T-cell (primary cell): ENCODE data around the gene IGDCC3. TPM values are rescaled to one million over a fixed set of nuclear protein-coding genes. Genes with fewer than 3 reads are reported as not detected.

Source experiments
- ATAC-seq, 4 experiments: fragments of 200-7000 bp in 3 of 4; fragments of 150-1000 bp in 1 of 4; cut with Tn5 transposase; replicated peaks in 1 of 4; 1 replicate in 3 of 4; 2 replicates in 1 of 4; pipeline ENCODE4 v1.10.0; 2021; ENCODE audit warnings: moderate library complexity in 3 of 4, mild to moderate bottlenecking in 2 of 4, moderate number of reproducible peaks in 1 of 4
- CTCF ChIA-PET, 2 donors: fragments of 300-600 bp; sonication (Branson Sonifier 250); formaldehyde crosslinking; loops; one replicate each; lab custom pipeline; 2022; ENCODE audit warnings: antibody characterized with exemption in 2 of 2; lab: Charles Lee
- POLR2A ChIA-PET, 2 donors: fragments of 300-600 bp; sonication (Branson Sonifier 250); formaldehyde crosslinking; loops; one replicate each; lab custom pipeline; 2022; ENCODE audit warnings: antibody characterized with exemption in 2 of 2; lab: Charles Lee
- DNase-seq, 35 experiments: peaks; one replicate each; pipeline versions ENCODE4 v3.0.0 to v3.0.0-alpha.2; 2013 to 2023
- H3K27ac ChIP-seq: one replicate; pipeline ENCODE4 v1.5.1; 2013; ENCODE audit warnings: low read length
- H3K27me3 ChIP-seq, 2 experiments: replicated peaks in 1 of 2; 1 replicate in 1 of 2; 2 replicates in 1 of 2; pipeline versions ENCODE4 v1.6.1 to v1.7.0; 2013; ENCODE audit warnings: low read length in 1 of 2, mixed read lengths in 1 of 2; ENCODE audit not compliant: control insufficient read depth in 2 of 2, insufficient read depth in 2 of 2; ENCODE audit errors: extremely low read depth in 1 of 2
- H3K36me3 ChIP-seq, 2 donors: 1 replicate in 1 of 2; 2 replicates in 1 of 2; pipeline versions ENCODE4 v1.6.1 to v1.7.0; 2013; ENCODE audit warnings: low read length in 1 of 2; ENCODE audit not compliant: control insufficient read depth in 2 of 2, insufficient read depth in 1 of 2; ENCODE audit errors: extremely low read depth in 1 of 2
- H3K4me1 ChIP-seq, 2 experiments: 1 replicate in 1 of 2; 2 replicates in 1 of 2; pipeline versions ENCODE4 v1.6.1 to v1.7.0; 2013; ENCODE audit warnings: low read length in 2 of 2, mixed read lengths in 1 of 2; ENCODE audit not compliant: insufficient read depth in 2 of 2, control insufficient read depth in 1 of 2; ENCODE audit errors: extremely low read depth in 1 of 2
- H3K4me3 ChIP-seq, 2 donors: 1 replicate in 1 of 2; 2 replicates in 1 of 2; pipeline versions ENCODE4 v1.5.1 to v1.7.0; 2013; ENCODE audit warnings: mild to moderate bottlenecking in 2 of 2, low read length in 1 of 2, moderate library complexity in 1 of 2; ENCODE audit not compliant: control insufficient read depth in 1 of 2; ENCODE audit errors: extremely low read depth in 1 of 2
- H3K9me3 ChIP-seq: 2 replicates; pipeline ENCODE4 v1.7.0; 2013
- H3K27ac Mint-ChIP-seq, 2 donors: one replicate each; pipeline ENCODE4 v1.8.0; 2020 to 2021; ENCODE audit warnings: mild to moderate bottlenecking in 2 of 2, mixed read lengths in 2 of 2
- H3K27me3 Mint-ChIP-seq, 2 donors: one replicate each; pipeline ENCODE4 v1.8.0; 2021 to 2022; ENCODE audit warnings: mixed read lengths in 2 of 2
- H3K36me3 Mint-ChIP-seq: one replicate; pipeline ENCODE4 v1.8.0; 2021; ENCODE audit warnings: mixed read lengths
- H3K4me1 Mint-ChIP-seq, 3 donors: one replicate each; pipeline ENCODE4 v1.8.0; 2020 to 2022; ENCODE audit warnings: mixed read lengths in 3 of 3, mild to moderate bottlenecking in 1 of 3
- H3K4me3 Mint-ChIP-seq, 3 donors: one replicate each; pipeline ENCODE4 v1.8.0; 2020 to 2022; ENCODE audit warnings: mild to moderate bottlenecking in 3 of 3, mixed read lengths in 3 of 3, moderate library complexity in 3 of 3
- H3K9me3 Mint-ChIP-seq, 3 donors: one replicate each; pipeline ENCODE4 v1.8.0; 2020 to 2022; ENCODE audit warnings: mixed read lengths in 3 of 3
- WGBS: methylation state at CpG from one replicate; pipeline ENCODE4 v1.1.5; 2013; ENCODE audit warnings: missing lambda C conversion rate; ENCODE audit not compliant: insufficient coverage; 5-methylcytosine and 5-hydroxymethylcytosine counted together
- total RNA-seq, 35 experiments: library from RNA in 6 of 35; stranded (reverse) in 6 of 35; fragments of 120-200 nt in 1 of 35; gene quantifications; one replicate each; pipeline versions ENCODE4 v1.2.1 to v1.2.4 and lab custom pipeline; 2013 to 2026

Gene IGDCC3
- total RNA-seq, 5 donors from 2014 or later (not counting 1 experiment from before 2014, with no cell fraction given) = 0.06 TPM; not detected in 4

GRCh38 chr15:65304381-65305149 is 73.2 kb downstream of the IGDCC3 start, which contains the start of gene RNU5B-1:
RNU5B-1 (plus strand) TSS chr15:65304677.
- peak within 1 kb of the TSS; percentile 60 to 67 for H3K4me3 ChIP-seq
- peak; percentile 37 to 92 (median 67) for DNase-seq
- POLR2A ChIA-PET = interaction anchor here (0.5 to 1.9 kb wide), 19 partner anchors 9 to 1445 kb away, joined by 3 to 42 read pairs (median 4); partner anchors contain the start of genes CLPX (in 1 of the 2), PARP16 (in 1 of the 2) and RNU5A-1 (in 1 of the 2)
- H3K27ac ChIP-seq = peak within 1 kb of the TSS; percentile 99
- peak; percentile 80 to 87 (median 81) for ATAC-seq
- H3K36me3 Mint-ChIP-seq = no peaks in the 10 kb centered on the region
- H3K9me3 ChIP-seq = no peaks in the 10 kb centered on the region
- H3K4me1 Mint-ChIP-seq = peaks cover 25 to 32% (median 32%) of the 10 kb centered on the region in 3 donors
- no peaks in the 10 kb centered on the region for H3K27me3 ChIP-seq
- peak within 1 kb of the TSS; percentile 98 to 99 for H3K27ac Mint-ChIP-seq
- no peaks in the 10 kb centered on the region for H3K9me3 Mint-ChIP-seq
- peak within 1 kb of the TSS; percentile 92 to 94 (median 93) for H3K4me3 Mint-ChIP-seq
- 0% methylated on average over 20 of the region's 24 CpGs for WGBS
- H3K27me3 Mint-ChIP-seq = no peaks in the 10 kb centered on the region
- CTCF ChIA-PET = interaction anchor here (0.6 to 1.0 kb wide), 8 partner anchors 14 to 411 kb away, joined by 3 to 8 read pairs (median 3); partner anchors contain the start of genes CLPX (in 1 of the 2) and PARP16 (in 1 of the 2)
- peaks cover 13 to 28% of the 10 kb centered on the region in 2 experiments for H3K4me1 ChIP-seq
- no peaks in the 10 kb centered on the region for H3K36me3 ChIP-seq

- WGBS = 3% methylated on average over 19 of the region's 24 CpGs
- ATAC-seq (peak; percentile 7 to 15 (median 10)), DNase-seq (peak in 4 of 35 experiments; percentile 17 to 42 (median 27))
- H3K4me1 Mint-ChIP-seq = peaks cover 25 to 37% (median 35%) of the 10 kb centered on the region in 3 donors
- H3K4me1 ChIP-seq = peaks cover 13 to 35% of the 10 kb centered on the region in 2 experiments
- ChIA-PET CTCF (interaction anchor here in 1 of 2 donors (0.8 to 1.0 kb wide), 3 partner anchors 15 to 118 kb away, joined by 3 to 8 read pairs (median 5); partner anchors contain the start of genes CLPX and PARP16), POLR2A (interaction anchor here (0.5 to 1.9 kb wide), 7 partner anchors 8 to 535 kb away, joined by 4 to 42 read pairs (median 7); partner anchors contain the start of genes PARP16 (in 1 of the 2) and RNU5A-1 (in 1 of the 2))
- H3K27me3 ChIP-seq = no peaks in the 10 kb centered on the region
- H3K4me3 Mint-ChIP-seq = peak overlapping the region; percentile 92 to 94 (median 93)
- peak overlapping the region; percentile 98 to 99 for H3K27ac Mint-ChIP-seq
- H3K36me3 ChIP-seq = no peaks in the 10 kb centered on the region
- H3K9me3 ChIP-seq = no peaks in the 10 kb centered on the region
- H3K9me3 Mint-ChIP-seq = no peaks in the 10 kb centered on the region
- no peaks in the 10 kb centered on the region for H3K36me3 Mint-ChIP-seq
- H3K27ac ChIP-seq = peak overlapping the region; percentile 99
- peak overlapping the region; percentile 60 to 67 for H3K4me3 ChIP-seq
- no peaks in the 10 kb centered on the region for H3K27me3 Mint-ChIP-seq
Measured at GRCh38 chr15:65303687-65304380, 74.0 kb downstream of the IGDCC3 start.

- POLR2A ChIA-PET = no interaction called here
- peaks cover 13 to 53% of the 10 kb centered on the region in 2 experiments for H3K4me1 ChIP-seq
- H3K27me3 ChIP-seq = no peaks in the 10 kb centered on the region
- WGBS = 92% methylated on average over 19 of the region's 24 CpGs
- DNase-seq (no peak), ATAC-seq (no peak)
- H3K9me3 ChIP-seq = no peaks in the 10 kb centered on the region
- peaks cover 33 to 52% (median 43%) of the 10 kb centered on the region in 3 donors for H3K4me1 Mint-ChIP-seq
- no peak overlapping the region for H3K27ac ChIP-seq
- H3K4me3 ChIP-seq = no peak overlapping the region
- no peaks in the 10 kb centered on the region for H3K36me3 Mint-ChIP-seq
- H3K9me3 Mint-ChIP-seq = no peaks in the 10 kb centered on the region
- no peaks in the 10 kb centered on the region for H3K36me3 ChIP-seq
- peak overlapping the region in 1 of 3 donors; percentile 94 for H3K4me3 Mint-ChIP-seq
- CTCF ChIA-PET = no interaction called here
- no peak overlapping the region for H3K27ac Mint-ChIP-seq
- no peaks in the 10 kb centered on the region for H3K27me3 Mint-ChIP-seq
Measured at GRCh38 chr15:65302061-65302460, 75.7 kb downstream of the IGDCC3 start.

GRCh38 chr15:65300924-65301441 is 76.8 kb downstream of the IGDCC3 start:
- ChIA-PET POLR2A (interaction anchor here in 1 of 2 donors (0.6 to 1.7 kb wide), 3 partner anchors 12 to 468 kb away, joined by 3 to 15 read pairs (median 6); partner anchors contain the start of gene PARP16), CTCF (interaction anchor here in 1 of 2 donors (1.4 to 2.1 kb wide), 2 partner anchors 15 to 267 kb away, joined by 3 to 13 read pairs; partner anchors contain the start of gene PARP16)
- Mint-ChIP-seq H3K27ac (peak overlapping the region in 1 of 2 donors; percentile 98), H3K27me3 (no peaks in the 10 kb centered on the region), H3K4me3 (peak overlapping the region in 1 of 3 donors; percentile 92), H3K9me3 (no peaks in the 10 kb centered on the region), H3K36me3 (no peaks in the 10 kb centered on the region), H3K4me1 (peaks cover 38 to 52% (median 46%) of the 10 kb centered on the region in 3 donors)
- Histone ChIP-seq H3K9me3 (no peaks in the 10 kb centered on the region), H3K4me3 (no peak overlapping the region), H3K36me3 (no peaks in the 10 kb centered on the region), H3K4me1 (peaks cover 13 to 61% of the 10 kb centered on the region in 2 experiments), H3K27me3 (no peaks in the 10 kb centered on the region), H3K27ac (no peak overlapping the region)
- 94% methylated on average over 26 of the region's 36 CpGs for WGBS
- ATAC-seq (no peak), DNase-seq (no peak)

GRCh38 chr15:65298731-65299130 is 79.1 kb downstream of the IGDCC3 start:
- POLR2A ChIA-PET = no interaction called here

More at GRCh38 chr15:65298731-65299130, 79.1 kb downstream of the IGDCC3 start:
- H3K36me3 ChIP-seq = no peaks in the 10 kb centered on the region
- CTCF ChIA-PET = interaction anchor here (0.6 to 1.9 kb wide), 2 partner anchors 12 to 90 kb away, joined by 6 to 13 read pairs; partner anchors contain the start of gene PARP16 (in 1 of the 2)
- no peak for DNase-seq
- H3K27me3 Mint-ChIP-seq = no peaks in the 10 kb centered on the region
- H3K4me1 Mint-ChIP-seq = peaks cover 28 to 48% (median 38%) of the 10 kb centered on the region in 3 donors
- H3K36me3 Mint-ChIP-seq = no peaks in the 10 kb centered on the region
- H3K9me3 Mint-ChIP-seq = no peaks in the 10 kb centered on the region
- H3K27ac ChIP-seq = peak overlapping the region; percentile 69
- no peak for ATAC-seq
- H3K27ac Mint-ChIP-seq = peak overlapping the region; percentile 85 to 94
- no CpG with 5 or more reads among the region's 11 CpGs for WGBS
- H3K4me3 Mint-ChIP-seq = peak overlapping the region; percentile 70 to 92 (median 82)
- no peaks in the 10 kb centered on the region for H3K27me3 ChIP-seq
- peak overlapping the region in 1 of 2 donors; percentile 42 for H3K4me3 ChIP-seq
- H3K9me3 ChIP-seq = no peaks in the 10 kb centered on the region
- H3K4me1 ChIP-seq = peaks cover 9 to 57% of the 10 kb centered on the region in 2 experiments
